ENCODE measurements around the gene ZNF383. TPM values are rescaled to one million over a fixed set of nuclear protein-coding genes. Genes with fewer than 3 reads are reported as not detected.

Gene ZNF383
- 2.0 and 3.6 TPM in 2 replicates for total RNA-seq

DNA sequence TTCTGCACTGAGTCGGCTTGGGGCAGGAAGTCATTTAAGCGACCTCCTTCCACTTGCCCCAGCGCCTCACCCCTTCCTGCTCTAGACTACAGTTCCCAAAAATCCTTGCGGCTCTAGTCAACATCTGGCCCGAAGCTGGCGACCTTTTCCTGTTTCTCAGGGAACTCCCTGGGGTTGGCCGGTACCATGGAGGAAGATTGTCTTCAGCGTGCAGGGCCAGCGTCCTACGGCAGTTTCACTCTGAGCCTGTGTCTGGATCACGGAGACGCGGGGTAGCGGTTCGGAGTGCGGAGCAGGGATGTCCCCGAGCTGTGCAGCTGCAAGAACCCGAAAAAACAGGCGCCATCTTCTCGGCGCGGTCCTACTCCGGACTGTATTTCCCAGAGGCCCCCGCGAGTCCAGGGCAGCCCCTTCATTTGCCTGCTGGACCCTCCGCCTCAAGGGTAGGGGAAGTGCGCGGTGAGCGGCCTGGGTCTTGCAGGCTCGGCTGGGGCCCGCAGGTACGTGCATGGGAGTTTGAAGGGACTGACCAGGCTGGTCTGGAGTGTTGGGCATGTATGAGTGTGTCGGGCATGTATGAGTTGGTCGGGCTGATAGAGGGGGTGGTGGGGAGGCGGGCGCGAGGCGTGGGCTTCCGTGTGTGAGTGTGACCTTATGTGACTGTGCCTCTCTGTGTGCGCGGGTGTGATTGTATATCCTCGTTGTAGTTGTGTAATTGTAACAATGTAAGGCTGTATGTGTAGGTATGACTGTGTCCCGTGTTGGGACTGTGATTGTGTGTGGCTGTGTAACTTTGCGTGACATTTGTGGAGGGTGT is at the start of gene ZNF383:
TSS of gene ZNF383 (plus strand) at position 440 of the 817 bp plus-strand sequence. CDS start 12,240 bp downstream, outside the sequence.

DNA sequence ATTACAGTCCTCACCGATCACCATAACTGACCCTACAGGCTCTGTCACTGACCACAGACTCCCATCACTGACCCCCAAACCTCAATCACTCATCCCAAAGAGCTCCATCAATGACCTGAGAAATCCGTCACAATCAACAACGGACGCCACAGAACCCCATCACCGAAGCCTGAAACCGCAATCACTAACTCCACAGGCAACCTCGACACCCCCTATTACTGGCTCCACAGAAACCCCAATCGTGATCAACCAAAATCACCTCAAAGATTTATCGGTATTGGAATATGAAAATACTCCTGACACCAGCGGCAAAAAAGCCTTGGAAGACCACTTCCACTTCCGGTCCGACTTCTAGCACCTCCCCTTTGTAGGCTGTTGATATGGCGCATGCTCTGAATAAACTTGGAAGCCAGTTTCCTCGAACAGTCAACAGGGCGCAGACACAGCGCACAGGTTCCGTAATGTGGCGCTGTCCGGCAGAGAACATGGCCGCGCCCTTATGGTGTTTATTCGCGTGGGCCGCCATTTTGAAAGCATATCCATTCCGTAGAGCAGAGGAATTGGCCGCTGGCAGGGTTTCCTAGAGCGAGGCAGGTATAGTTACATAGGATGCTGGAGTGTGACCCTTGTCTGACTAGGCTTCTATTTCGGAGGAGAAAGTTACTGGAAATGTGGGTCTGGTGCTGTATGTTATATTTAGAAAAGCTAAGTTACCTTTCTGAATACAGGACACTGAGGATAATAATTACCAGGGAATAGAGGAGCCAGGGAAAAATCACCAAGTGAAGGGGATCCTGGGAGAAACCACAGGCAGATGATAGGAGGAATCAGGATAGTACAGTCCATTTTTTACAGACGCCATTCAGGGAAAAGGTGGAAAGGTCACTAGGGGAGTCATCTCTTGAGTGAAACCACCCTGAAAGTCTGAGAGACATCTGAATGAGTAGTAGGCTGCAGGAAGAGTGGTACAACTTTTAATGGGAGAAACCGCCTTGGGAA is 45.3 kb upstream of the ZNF383 start, which contains the start of gene ZNF585A:
TSS of gene ZNF585A (minus strand) at position 328 of the 999 bp plus-strand sequence. CDS start 2,785 bp downstream, outside the sequence.

Other genes with a start within 250 kb of the ZNF383 start
- gene ZNF420, start 139.8 kb upstream of the ZNF383 start, total RNA-seq: 1.3 and 7.2 TPM in 2 replicates
- gene ZNF585A, start 45.5 kb upstream of the ZNF383 start, total RNA-seq: 1.9 and 6.3 TPM in 2 replicates
- gene ZNF585B, start 7.7 kb upstream of the ZNF383 start, total RNA-seq: 7.6 and 9.7 TPM in 2 replicates
- 2.1 and 5.4 TPM in 2 replicates for gene ZNF527, start 152.9 kb downstream of the ZNF383 start, total RNA-seq
- 3.6 and 5.3 TPM in 2 replicates for gene ZNF569, start 249.2 kb downstream of the ZNF383 start, total RNA-seq

All from pericardium fibroblast (primary cell).